HG03442 (cell line): ENCODE measurements around the gene MCUB.
"Not testable (repeated sequence)": the region's sequence is repeated elsewhere in the genome, so short reads cannot be mapped to it uniquely, and the experiment has no call there.

Experiments
- ATAC-seq: cut with Tn5 transposase; IDR thresholded peaks from one replicate; pipeline ENCODE4 v1.9.1; 2021; ENCODE audit warnings: mild to moderate bottlenecking, moderate library complexity; ENCODE audit not compliant: unreplicated experiment

The MCUB gene

DNA sequence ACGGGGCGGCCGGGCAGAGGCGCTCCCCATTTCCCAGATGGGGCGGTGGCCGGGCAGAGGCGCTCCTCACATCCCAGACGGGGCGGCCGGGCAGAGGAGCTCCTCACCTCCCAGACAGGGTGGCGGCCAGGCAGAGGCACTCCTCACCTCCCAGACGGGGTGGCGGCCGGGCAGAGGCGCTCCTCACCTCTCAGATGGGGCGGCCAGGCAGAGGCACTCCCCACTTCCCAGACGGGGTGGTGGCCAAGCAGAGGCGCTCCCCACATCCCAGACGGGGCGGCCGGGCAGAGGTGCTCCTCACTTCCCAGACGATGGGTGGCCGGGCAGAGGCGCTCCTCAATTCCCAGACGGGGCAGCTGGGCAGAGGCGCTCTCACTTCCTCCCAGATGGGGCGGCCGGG lies 118.4 kb downstream of the MCUB start:
- not testable (repeated sequence) for ATAC-seq

DNA sequence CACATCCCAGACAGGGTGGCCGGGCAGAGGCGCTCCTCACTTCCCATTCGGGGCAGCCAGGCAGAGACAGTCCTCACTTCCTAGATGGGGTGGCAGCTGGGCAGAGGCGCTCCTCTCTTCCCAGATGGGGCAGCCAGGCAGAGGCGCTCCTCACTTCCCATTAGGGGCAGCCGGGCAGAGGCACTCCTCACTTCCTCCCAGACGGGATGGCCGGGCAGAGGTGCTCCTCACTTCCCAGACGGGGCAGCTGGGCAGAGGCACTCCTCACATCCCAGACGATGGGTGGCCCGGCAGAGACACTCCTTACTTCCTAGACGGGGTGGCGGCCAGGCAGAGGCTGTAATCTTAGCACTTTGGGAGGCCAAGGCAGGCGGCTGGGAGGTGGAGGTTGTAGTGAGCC lies 118.9 kb downstream of the MCUB start:
- not testable (repeated sequence) for ATAC-seq

DNA sequence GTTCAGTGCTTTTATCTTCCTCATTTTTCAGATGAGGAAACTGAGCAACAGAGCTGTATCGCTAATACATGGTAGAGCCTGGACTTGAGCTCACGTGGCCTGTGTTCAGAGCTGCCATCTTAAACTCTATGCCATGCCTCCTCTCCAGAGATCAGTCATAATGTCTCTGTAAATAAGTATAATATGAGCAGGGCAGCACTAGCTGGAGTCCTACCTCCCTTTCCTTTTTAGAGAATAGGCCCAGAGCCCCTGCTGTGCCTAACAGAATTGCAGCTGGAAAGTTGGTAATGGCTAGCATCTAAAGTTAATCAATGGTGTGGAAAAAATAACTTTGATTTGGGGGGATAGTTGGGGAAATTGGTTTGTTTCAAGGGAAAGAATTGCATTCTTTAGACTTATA lies 122.8 kb downstream of the MCUB start:
- ATAC-seq, result no peak

DNA sequence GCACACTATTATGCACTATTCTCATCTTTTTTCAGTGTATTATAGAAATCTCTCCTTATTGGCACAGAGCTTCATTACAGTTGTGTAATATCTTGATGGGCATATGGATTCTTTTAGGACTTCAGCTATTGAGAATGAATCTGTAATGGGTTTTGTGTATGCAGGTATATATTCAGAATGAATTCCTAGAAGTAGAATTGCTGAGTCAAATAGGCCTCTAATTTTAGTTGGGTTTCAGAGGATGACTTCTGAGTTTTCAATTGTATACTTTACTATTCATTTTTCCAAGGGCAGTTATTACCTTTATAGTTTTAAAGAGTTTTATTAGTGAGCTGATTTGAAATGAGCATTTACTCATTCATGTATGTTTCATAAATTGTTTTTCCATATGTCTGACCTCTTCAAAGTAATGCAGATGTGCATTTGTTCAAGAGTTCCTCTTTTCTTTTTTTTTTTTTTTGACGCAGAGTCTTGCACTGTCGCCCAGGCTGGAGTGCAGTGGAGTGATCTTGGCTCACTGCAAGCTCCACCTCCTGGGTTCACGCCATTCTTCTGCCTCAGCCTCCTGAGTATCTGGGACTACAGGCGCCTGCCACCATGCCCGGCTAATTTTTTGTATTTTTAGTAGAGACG lies 123.7 kb downstream of the MCUB start:
- ATAC-seq, result no peak

DNA sequence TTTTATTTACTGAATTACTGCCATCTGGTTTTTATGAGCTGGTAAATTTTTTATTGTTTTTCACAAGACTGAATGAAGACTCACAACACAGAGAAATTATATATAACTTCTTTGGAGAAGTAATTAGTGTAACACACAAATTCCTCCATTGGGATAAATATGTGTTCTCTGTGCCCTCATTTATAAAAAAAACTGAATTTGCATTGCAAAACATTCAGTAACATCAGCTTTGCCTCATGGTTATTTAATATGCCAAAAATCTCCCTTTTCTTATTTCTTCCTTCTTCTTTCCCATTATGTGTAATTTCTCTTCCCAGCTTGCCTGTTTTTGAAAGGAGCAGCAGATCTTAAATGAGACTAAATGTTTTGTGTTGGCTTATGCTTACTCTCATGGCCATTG lies 124.7 kb downstream of the MCUB start:
- ATAC-seq, result no peak

DNA sequence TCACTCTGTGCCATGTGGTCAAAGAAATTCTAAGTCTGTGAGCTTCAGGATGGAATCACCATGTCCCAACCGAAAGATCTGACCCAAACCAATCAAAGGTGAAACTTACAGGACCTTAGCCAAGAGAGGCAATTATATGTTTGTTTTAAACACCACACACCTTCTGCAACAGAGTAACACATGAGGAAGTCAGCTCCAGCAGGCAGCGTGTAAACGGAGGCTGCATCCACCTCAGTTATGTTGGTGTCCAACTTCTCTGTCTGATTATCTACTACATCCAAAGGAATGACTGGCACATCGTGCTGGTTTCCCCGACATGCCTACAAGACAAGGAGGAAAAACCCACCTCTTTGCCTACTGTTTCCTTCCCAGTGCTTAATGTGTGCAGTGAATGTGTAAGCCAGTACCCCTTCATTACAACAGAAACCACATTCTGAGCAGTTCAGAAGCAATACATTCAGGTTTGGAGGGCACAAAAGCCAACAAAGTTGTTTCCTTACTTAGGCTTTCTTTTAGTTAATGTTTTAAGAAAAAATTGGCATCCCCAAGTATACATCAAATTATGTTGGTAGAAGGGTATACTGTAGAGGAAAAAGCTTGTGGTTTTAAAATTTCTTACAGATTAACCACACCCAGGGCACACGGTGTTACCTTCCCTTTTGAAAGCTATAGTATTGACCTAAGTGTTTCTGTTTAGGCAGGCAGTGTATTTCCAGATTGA lies 130.8 kb downstream of the MCUB start:
- ATAC-seq, result peak; percentile 76

DNA sequence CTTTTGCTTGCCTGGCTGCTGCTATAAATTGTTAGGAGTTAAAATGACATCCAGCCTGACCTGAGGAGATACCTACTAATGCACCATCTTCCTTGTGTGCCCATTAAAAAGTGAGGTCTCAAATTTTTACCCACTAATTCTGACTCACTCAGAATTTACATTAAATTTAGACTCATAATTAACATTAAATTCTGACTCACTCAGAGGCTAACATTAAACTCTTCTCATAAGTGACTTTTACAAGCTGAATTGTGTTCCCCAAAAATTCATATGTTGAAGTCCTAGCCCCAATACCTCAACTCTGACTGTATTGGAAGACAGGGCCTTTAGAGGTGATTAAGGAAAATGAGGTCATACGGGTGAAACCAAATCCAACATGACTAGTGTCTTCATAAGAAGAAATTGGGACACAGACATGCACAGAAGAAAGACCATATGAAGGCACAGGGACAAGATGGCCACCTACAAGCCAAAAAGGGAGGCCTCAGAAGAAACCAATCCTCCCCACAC lies 131.4 kb downstream of the MCUB start:
- ATAC-seq, result no peak

DNA sequence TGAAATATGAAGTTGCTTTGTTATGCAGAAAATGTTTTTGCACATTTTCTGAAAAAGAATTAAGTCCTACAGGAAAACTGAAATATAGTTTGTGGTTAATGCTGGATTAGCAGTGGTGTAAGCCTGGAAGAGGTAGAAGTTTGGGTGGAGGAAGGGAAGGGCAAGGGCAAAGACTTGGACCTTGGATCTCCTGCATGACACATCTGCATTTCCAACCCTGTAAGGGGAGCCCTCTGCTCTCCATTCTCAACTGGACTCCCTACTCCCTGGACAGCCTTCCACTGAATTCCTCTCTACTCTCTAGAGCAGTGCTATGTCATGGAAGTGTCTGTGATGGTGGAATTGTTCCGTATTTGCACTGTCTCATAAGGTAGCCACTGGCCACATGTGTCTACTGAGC lies 138.6 kb downstream of the MCUB start:
- ATAC-seq, result no peak

DNA sequence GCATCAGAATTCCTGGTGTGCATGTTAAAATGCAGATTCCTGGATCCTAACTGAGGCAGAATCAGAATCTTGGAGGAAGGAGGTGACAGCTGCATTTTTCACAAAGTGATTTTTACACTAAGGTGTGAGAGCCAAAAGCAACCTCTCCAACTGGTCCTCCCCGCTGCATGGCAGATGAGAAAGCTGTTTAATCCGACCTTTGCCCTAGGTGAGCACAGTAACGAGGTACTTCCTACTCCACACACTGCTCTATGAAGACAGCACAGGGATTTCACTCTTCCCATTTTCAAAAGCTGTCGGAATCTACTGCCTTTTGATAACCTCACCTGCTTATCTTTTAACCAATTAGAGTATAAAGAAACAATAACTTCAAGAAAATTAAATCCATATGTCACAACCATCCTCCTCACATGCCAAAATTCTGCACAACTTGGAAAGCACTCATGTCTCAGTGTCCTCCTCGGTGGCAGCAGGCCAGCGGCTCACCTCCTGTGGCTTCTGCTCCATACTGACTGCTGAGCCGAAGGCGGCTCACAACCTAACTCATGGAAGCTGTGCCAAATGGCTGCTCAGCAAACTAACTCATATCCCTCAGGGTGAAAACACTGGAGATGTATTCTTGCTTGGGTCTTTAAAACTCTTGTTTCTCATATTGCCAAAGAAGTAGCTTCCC lies 139.6 kb downstream of the MCUB start:
- ATAC-seq, result no peak

DNA sequence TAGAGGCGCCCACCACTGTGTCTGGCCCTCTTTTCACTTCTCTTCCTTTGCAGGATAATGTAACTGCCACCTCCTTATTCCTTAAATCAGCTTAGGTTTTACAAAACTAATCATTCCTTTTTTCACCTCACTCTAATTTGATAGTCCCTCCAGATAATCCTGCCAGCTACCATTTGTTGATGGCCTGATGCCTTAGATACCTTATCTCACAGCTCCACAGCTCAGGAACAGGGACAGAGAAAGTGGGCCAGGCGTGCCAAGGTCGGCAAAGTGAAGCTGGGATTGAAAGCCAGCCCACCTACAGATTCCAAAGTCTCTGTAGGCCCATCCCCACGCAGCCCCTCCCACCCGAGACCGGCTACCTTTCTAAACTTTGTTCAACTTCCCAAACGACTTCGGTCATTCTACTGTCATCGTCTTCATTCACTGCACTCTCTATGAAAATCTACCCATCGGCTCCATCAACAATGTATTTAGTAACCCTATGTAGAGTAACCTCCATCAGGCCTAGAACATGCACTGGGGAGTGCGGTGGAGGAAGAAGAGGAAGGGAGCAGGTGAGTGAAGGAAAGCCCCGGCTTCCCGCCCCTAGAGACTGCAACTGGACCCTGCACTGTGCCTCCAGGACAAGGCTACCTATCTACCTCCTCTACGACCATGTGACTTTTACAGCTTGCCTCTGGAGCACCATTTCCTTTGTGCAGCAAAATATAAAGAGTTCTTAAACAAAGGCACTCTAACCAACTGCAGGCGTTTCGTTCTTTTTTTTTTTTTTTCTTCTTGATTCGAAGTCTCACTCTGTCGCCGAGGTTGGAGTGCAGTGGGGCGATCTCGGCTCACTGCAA lies 141.7 kb downstream of the MCUB start:
- ATAC-seq, result no peak

DNA sequence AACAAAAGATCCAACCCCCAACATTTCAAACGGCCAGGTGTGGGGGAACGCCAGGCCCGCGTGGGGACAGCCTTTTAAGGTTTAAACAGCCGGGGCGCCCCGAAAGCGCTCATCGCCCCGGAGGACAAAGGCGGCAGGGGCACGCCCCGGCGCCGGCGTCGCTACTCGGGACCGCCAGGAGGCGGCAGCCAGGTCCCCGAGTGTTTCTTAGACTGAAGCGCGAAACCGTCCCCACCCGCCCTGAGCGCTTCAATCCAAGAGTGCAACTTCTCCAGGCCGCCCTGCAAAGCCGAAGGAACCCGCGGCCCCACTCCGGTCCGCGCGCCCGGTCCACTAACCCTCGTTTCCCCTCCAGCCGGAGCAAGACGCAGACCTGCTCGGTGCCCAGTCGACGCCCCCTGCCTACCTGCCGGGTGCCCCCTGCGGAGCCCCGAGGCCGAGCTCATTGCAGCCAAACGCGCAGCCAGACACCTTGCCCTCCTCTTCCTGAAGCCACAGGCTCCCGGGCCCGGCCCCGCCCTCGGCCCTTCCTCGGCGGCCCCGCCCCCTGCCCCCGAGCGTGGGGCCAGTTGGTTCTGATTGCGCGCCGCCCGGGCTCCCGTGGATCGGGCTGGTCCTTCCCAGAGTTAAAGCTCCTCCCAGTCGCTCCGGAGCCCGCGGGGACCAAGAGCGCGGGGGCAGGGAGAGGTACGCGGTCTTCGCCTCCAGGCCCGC lies 143.1 kb downstream of the MCUB start, which contains the start of gene CASP6:
Gene CASP6 (minus strand): TSS at position 496 of the 714 bp plus-strand sequence. CDS start 50 bp downstream, at position 446.
- ATAC-seq, result peak; percentile 71

DNA sequence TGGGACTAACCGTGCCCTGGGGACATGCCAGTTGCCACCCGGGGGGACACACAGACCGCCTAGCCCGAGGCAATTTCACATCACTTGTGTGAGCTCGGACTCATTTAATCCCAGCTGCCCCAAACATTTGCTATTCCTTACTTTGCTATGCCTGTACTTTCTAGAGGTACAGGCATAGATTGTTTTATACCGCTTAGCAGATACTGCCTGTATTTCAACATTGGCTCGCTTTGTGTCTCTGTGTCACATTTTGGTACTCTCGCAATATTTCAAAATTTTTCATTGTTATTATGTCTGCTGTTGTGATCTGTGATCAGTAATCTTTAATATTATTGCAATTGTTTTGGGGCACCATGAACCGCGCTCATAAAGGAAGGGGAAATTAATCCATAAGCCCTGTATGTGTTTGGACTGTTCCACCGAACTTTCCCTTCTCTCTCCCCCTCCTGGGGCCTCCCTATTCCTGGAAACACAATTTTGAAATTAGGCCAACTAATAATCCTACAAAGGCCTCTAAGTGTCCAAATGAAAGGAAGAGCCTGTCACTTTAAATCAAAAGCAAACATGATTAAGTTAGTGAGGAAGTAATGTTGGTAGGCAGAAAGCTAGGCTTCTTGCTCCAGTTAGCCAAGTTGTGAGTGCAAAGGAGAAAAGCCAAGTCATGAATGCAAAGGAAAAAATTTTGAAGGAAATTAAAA lies 143.8 kb downstream of the MCUB start:
- ATAC-seq, result no peak

DNA sequence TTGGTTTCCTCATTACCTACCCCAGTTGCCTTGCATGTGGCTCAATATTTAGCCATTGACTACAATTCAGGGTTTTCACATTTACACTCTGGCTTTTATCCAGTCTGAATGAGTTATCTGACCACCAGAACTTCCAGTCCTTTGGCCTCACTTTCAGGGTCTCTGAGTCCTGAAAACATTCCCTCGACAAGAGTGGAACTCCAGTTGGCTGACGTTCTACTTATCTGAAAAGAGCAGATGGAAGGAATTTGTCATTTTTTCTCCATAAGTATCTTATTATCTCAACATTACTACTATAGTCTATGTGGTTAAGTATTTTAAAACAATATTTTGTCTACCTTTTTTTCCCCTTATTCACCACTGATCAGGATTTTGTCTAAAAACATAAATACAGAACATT lies 148.4 kb downstream of the MCUB start:
- no peak for ATAC-seq

DNA sequence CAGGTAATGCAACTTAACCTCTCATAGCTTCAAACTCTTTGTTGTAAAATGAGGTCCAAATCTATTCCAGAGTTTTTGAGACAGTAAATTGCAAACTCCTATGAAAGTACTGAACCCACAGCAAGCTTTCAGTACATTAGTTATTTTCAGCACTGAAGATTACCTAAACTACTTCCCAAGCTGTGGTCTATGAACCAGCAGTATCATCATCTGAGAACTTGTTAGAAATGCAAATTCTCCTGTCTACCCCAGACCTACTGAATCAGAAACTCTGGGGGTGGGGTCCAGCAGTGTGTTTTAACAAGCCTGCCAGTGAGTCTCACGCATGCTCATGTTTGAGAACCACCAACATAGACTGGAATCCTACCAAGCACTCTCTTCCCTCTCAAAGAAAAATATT lies 148.9 kb downstream of the MCUB start:
- peak; percentile 91 for ATAC-seq

DNA sequence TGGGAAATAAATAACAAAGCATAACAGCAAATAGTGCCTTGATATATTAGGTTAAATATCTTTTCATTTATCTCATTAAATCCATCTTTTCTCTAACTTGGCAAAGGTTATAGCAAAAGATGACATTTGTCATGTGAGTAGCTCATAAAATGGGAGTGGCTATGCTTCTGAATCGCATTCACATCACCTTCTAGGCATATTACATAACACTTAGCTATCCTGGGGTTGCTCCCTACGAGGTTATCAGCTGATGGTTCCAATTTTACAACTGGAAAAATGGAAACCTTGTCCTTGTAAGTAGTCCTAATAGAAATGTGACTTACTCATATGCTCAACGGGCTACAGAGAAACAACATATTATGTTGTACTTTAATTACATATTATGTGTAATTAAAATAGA lies 153.5 kb downstream of the MCUB start:
- no peak for ATAC-seq

DNA sequence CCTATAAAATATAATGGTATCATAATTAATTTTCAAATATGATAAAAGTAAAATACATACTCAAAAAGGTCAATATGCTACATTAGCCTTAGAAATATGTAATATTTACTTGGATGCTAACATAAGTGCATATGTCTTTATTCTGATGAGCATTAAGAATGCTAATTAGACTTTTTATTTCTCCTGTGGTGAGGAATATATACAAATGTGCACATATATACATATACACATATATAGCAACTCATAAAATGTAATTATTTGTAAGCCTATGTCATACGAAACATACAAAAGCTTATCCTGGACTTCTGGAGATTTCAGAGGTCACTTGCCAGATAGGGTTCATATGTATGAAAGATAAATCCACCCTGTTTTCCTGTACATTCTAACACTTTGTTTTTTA lies 158.7 kb downstream of the MCUB start:
- ATAC-seq, result no peak

DNA sequence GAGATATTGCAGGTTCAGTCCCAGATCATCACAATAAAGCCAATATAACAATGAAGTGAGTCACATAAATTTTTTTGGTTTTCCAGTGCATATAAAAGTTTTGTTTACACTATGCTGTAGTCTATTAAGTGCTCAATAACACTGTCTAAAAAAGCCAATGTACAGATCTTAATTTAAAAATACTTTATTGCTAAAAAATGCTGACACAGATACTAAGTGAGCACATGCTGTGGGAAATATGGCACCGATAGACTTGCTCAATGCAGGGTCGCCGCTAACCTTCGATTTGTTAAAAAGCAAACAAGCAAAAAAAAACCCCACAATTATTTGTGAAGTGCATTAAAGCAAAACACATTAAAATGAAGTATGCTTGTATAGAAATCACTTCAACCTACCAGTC lies 159.6 kb downstream of the MCUB start:
- no peak for ATAC-seq

DNA sequence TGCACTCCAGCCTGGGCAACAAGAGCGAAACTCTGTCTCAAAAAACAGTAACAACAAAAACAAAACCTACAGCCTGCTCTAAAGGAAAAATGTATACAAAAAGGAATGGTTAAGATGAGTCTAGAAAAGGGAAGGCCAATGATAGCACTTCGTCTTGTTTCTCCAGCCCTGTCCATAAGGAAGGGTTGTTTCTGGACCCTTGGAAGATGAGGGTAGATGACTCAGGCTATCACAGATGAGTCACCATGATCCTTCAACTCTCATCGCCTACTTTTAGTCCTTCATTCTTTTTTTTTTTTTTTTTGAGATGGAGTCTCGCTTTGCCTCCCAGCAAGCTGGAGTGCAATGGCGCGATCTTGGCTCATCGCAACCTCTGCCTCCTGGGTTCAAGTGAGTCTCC lies 161.0 kb downstream of the MCUB start:
- no peak for ATAC-seq

DNA sequence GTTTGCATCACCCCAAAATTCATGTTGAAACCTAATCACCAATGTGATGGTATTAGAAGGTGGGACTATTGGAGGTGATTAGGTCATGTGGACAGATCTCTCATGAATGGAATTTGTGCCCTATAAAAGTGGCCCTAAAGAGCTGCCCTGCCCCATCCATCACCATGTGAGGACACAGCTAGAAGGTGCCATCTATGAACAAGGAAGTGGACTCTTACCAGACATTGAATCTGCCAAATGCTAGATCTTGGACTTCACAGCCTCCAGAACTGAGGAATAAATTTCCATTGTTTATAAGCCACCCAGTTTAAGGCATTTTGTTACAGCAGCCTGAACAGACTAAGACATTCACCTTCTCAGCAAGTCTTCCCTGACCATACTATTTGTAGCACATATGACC lies 162.3 kb downstream of the MCUB start:
- no peak for ATAC-seq

DNA sequence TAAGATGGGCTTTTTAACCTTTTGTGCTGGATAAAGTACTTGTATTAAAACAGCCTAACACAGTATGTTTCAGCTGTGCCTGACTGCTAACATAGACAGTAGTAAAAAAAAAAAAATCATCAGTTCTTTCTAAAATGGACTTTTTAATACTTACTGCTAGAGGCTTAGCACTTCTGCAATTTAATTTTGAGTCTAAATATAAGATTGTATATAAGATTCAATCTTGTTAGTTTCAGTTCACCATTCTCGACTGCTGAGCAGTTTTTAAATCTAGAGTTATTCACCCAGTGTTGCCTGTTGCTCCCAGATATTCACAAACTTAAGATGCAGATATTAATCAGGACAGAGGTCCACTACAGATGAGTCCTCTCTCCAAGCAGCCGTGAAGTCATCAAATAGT lies 163.1 kb downstream of the MCUB start:
- ATAC-seq, result no peak
